PFSK-1 (cell line): ENCODE results near the gene ZFP36L1.

Experiments
- FOXP2 ChIP-seq: optimal IDR thresholded peaks from 2 replicates; pipeline ENCODE3; 2011; ENCODE audit warnings: borderline replicate concordance, control low read depth, inconsistent platforms; ENCODE audit not compliant: insufficient read depth; ENCODE audit errors: extremely low read length, extremely low read depth
- POLR2AphosphoS5 ChIP-seq: IDR thresholded peaks from 2 replicates; pipeline ENCODE4 v1.6.1; 2012; ENCODE audit warnings: low read depth, mild to moderate bottlenecking, control low read depth, low read length, moderate library complexity
- SIN3A ChIP-seq: IDR thresholded peaks from 2 replicates; pipeline ENCODE4 v1.6.1; 2012; ENCODE audit warnings: mild to moderate bottlenecking, low read length, moderate library complexity, borderline replicate concordance; ENCODE audit not compliant: insufficient read depth
- TAF1 ChIP-seq: IDR thresholded peaks from 2 replicates; pipeline ENCODE4 v1.6.1; 2012; ENCODE audit warnings: low read length, control low read depth, borderline replicate concordance; ENCODE audit not compliant: insufficient read depth
- TF ChIP-seq, protein P1 (sequence below), 2 experiments: IDR thresholded peaks; 2 replicates each; pipeline versions ENCODE4 v1.6.1 to v1.8.0; 2011 to 2012; ENCODE audit warnings: low read depth in 2 of 2, low read length in 2 of 2, control low read depth in 1 of 2, inconsistent platforms in 1 of 2, mild to moderate bottlenecking in 1 of 2, moderate library complexity in 1 of 2; ENCODE audit not compliant: insufficient read depth in 1 of 2

Gene ZFP36L1

DNA sequence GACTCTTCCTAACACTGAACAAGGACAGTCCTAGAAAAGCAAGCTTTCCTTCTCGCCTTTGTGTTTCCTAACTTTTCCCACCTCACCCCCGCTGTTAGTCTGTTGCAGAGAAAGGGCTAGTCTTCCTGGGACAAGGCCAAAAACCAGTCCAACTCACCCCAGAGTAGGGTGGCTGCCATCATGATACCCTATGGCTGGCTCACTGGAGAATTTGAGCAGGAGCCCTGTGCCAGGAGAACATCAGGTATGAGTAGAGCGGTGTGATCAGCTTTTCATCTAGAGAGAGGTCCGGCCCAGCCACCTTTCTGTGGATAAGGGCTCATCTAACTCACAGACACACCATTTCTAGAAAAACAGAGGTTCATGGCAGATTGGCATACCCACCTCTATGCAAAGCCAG, 16.7 kb upstream of the ZFP36L1 start:
- no peak for TF ChIP-seq TAF1
- no peak for TF ChIP-seq FOXP2
- no peak for TF ChIP-seq SIN3A
- TF ChIP-seq POLR2AphosphoS5 = no peak
- TF ChIP-seq, protein P1, sequence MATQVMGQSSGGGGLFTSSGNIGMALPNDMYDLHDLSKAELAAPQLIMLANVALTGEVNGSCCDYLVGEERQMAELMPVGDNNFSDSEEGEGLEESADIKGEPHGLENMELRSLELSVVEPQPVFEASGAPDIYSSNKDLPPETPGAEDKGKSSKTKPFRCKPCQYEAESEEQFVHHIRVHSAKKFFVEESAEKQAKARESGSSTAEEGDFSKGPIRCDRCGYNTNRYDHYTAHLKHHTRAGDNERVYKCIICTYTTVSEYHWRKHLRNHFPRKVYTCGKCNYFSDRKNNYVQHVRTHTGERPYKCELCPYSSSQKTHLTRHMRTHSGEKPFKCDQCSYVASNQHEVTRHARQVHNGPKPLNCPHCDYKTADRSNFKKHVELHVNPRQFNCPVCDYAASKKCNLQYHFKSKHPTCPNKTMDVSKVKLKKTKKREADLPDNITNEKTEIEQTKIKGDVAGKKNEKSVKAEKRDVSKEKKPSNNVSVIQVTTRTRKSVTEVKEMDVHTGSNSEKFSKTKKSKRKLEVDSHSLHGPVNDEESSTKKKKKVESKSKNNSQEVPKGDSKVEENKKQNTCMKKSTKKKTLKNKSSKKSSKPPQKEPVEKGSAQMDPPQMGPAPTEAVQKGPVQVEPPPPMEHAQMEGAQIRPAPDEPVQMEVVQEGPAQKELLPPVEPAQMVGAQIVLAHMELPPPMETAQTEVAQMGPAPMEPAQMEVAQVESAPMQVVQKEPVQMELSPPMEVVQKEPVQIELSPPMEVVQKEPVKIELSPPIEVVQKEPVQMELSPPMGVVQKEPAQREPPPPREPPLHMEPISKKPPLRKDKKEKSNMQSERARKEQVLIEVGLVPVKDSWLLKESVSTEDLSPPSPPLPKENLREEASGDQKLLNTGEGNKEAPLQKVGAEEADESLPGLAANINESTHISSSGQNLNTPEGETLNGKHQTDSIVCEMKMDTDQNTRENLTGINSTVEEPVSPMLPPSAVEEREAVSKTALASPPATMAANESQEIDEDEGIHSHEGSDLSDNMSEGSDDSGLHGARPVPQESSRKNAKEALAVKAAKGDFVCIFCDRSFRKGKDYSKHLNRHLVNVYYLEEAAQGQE (IDR thresholded peaks at IDR 0.05; ENCODE audit: insufficient read depth in 1 of 2, low read depth in 2 of 2, low read length in 2 of 2) = no peak

DNA sequence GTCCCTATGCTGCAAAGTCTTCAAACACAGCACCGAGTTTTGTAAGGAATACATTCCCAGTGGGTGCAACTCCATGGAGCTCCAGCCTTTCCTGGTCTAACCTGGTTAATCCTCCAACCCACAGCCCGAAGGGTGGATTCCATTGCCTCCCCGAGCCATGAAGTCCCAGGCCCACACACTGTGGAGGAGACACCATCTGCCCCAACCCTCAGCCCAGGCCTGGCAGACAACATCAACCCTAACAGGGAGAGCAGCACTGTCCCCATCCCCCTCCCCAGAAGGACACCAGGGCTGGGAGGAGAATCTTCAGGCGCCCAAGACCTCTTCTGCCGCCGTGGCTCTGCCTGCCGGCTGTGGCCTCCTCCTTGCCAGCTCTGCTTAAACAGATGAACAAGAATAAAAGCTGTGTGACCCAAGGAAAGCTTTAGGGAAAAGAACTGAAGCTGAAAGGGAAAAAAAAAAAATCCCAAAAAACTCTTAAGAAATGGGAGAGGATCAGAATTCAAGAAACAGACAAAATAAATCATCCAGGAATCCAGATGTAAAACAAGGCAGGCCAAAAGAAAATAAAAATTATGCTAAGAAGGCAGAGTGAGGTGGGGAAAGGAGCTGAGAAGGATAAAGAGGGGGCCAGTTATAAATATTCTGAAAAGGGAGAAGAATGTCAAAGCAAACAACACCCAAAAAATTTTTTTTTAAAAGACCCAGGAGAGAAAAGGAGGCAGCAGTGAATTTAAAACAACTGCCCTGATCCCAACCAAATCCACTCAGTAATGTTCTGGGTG, 16.0 kb upstream of the ZFP36L1 start:
- TF ChIP-seq SIN3A (no peak), TAF1 (no peak), POLR2AphosphoS5 (no peak), FOXP2 (no peak)
- TF ChIP-seq, protein P1 (IDR thresholded peaks at IDR 0.05; ENCODE audit: insufficient read depth in 1 of 2, low read depth in 2 of 2, low read length in 2 of 2) = no peak

DNA sequence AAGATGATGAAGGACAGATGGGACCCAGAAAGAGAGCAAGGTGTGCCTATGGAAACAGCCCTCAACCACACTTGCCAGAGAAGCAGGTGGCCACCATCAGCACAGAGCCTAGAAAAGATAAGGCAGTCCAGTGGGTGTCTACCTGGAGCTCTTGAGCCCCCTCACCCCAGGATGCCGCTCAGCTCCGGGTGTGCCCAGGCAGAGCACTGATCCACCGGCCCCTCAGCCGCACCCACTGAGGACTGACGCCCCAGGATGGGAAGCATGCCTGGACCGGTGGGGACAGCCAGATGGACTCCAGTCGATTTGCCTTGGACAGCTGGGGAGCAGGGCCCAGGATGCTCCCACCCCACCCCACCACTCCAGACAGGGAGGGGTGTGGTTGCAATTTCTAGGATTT, 15.1 kb upstream of the ZFP36L1 start:
- no peak for TF ChIP-seq POLR2AphosphoS5

DNA sequence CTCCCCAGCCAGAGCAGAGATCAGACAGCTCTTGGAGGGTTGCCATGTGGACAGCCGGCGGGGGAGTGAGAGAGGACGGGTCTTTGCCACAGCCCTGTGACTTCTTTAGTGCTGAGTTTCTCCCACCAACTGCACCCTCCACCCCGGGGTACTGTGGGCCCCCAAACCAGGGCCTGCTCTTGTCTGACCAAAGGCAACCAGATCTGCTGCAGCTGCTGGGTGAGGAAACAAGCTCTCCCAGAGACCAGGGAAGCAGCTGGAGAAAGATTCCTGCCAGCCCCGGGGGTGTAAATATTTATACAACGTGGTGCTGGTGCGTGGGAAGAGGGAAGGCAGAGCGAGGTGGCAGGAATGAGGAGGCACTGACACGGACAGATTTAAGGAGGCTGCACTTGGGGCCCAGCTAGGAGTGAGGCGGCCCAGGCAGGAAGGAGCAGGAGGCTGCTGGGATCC, 14.3 kb upstream of the ZFP36L1 start:
- TF ChIP-seq FOXP2 (no peak), POLR2AphosphoS5 (no peak), SIN3A (no peak), TAF1 (no peak)
- TF ChIP-seq, protein P1 (IDR thresholded peaks at IDR 0.05; ENCODE audit: insufficient read depth in 1 of 2, low read depth in 2 of 2, low read length in 2 of 2) = no peak

DNA sequence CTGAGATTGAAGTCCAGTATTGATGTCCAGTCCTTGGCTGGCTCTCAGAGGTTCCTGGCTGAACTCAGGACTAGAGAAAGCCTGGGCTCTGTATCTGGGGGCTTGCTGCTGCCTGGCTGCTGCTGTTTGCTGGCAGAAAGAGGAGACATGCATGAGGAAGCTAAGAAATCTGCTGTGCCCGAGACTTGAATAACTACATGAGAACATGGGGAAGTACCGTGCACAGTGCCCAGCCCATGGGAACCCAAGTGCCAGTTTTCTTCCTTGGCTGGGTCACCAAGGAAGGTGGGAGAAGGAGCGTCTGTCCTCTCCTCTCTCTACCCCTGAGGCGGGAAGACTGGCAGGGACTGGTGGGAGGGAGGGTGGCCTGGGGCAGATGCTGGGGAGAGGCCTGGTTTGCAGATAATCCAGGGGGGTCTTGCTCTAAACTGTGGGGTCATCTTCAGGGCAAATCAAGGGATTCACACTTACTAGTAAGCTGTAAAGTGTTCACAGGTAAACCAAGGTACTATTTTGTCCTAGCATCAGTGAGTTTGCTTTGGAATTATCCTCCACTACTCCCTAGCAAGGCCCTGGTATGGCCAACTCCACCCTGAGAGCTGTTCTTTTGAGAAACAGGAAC, 13.8 kb upstream of the ZFP36L1 start:
- TF ChIP-seq TAF1 (no peak), POLR2AphosphoS5 (no peak), FOXP2 (no peak), SIN3A (no peak)
- TF ChIP-seq, protein P1 (IDR thresholded peaks at IDR 0.05; ENCODE audit: insufficient read depth in 1 of 2, low read depth in 2 of 2, low read length in 2 of 2) = no peak
